WTC11 (cell line): ENCODE measurements around the gene TF.

Experiments
- ELF4 ChIP-seq: sonication (generic); formaldehyde crosslinking; IDR thresholded peaks from 2 replicates; pipeline ENCODE4 v1.8.1; 2022; ENCODE audit warnings: low read depth, mild to moderate bottlenecking, moderate library complexity, missing genetic modification reagents
- TF ChIP-seq, protein P1 (sequence below): sonication (generic); formaldehyde crosslinking; IDR thresholded peaks from 2 replicates; pipeline ENCODE4 v1.8.1; 2023; ENCODE audit warnings: mild to moderate bottlenecking, missing genetic modification reagents
- TF ChIP-seq, protein P2 (sequence below): sonication (generic); formaldehyde crosslinking; IDR thresholded peaks from 2 replicates; pipeline ENCODE4 v1.8.1; 2023; ENCODE audit warnings: mild to moderate bottlenecking, missing genetic modification reagents, moderate library complexity
- TF ChIP-seq, protein P3 (sequence below): fragments of 200-600 bp; IDR thresholded peaks from 2 replicates; pipeline ENCODE4 v1.8.0; 2022; ENCODE audit warnings: antibody characterized with exemption

DNA sequence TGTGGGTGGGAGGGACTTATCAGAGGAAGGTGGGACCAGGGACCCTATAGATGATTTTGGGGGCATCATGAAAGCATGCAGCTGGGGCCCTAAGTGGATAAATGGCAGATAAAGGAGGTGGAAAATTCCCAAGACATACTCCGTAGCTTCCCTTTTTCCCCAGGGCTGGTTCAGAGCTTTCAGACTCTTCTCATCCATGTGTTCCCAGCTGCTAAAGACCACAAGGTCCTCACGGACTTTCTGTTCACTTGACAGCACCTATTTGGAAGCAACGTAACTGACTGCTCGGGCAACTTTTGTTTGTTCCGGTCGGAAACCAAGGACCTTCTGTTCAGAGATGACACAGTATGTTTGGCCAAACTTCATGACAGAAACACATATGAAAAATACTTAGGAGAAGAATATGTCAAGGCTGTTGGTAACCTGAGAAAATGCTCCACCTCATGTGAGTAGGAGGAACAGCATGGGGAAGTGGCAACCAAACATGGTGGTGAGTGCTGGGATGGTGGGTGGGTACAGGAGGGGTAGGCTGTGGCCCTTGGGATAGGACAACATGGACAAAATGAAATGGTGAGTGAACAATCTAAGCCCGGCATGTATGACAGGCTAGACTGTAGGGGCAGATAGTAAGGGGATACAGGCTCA is 30.7 kb downstream of the TF start:
- TF ChIP-seq, protein P1, sequence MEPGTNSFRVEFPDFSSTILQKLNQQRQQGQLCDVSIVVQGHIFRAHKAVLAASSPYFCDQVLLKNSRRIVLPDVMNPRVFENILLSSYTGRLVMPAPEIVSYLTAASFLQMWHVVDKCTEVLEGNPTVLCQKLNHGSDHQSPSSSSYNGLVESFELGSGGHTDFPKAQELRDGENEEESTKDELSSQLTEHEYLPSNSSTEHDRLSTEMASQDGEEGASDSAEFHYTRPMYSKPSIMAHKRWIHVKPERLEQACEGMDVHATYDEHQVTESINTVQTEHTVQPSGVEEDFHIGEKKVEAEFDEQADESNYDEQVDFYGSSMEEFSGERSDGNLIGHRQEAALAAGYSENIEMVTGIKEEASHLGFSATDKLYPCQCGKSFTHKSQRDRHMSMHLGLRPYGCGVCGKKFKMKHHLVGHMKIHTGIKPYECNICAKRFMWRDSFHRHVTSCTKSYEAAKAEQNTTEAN (CRISPR knock-in tag) = no peak
- TF ChIP-seq ELF4 (CRISPR knock-in tag) = no peak
- TF ChIP-seq, protein P2, sequence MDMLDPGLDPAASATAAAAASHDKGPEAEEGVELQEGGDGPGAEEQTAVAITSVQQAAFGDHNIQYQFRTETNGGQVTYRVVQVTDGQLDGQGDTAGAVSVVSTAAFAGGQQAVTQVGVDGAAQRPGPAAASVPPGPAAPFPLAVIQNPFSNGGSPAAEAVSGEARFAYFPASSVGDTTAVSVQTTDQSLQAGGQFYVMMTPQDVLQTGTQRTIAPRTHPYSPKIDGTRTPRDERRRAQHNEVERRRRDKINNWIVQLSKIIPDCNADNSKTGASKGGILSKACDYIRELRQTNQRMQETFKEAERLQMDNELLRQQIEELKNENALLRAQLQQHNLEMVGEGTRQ = no peak
- TF ChIP-seq, protein P3, sequence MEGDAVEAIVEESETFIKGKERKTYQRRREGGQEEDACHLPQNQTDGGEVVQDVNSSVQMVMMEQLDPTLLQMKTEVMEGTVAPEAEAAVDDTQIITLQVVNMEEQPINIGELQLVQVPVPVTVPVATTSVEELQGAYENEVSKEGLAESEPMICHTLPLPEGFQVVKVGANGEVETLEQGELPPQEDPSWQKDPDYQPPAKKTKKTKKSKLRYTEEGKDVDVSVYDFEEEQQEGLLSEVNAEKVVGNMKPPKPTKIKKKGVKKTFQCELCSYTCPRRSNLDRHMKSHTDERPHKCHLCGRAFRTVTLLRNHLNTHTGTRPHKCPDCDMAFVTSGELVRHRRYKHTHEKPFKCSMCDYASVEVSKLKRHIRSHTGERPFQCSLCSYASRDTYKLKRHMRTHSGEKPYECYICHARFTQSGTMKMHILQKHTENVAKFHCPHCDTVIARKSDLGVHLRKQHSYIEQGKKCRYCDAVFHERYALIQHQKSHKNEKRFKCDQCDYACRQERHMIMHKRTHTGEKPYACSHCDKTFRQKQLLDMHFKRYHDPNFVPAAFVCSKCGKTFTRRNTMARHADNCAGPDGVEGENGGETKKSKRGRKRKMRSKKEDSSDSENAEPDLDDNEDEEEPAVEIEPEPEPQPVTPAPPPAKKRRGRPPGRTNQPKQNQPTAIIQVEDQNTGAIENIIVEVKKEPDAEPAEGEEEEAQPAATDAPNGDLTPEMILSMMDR = no peak
